Lung (tissue), 12 donors: ENCODE measurements around the gene CMTM5. TPM values are rescaled to one million over a fixed set of nuclear protein-coding genes. Genes with fewer than 3 reads are reported as not detected.

ENCODE experiments used
- ATAC-seq: fragments of 200-7000 bp; cut with Tn5 transposase; one replicate; pipeline ENCODE4 v1.9.1; 2020; ENCODE audit warnings: moderate number of reproducible peaks; ENCODE audit not compliant: insufficient read depth, low FRiP score
- DNase-seq, 3 donors: peaks; one replicate each; pipeline ENCODE4 v3.0.0-alpha.2; 2013 to 2017
- H3K27ac ChIP-seq, 2 donors: one replicate each; pipeline ENCODE4 v1.5.1; 2013; ENCODE audit warnings: mild to moderate bottlenecking in 2 of 2, moderate library complexity in 2 of 2, control low read depth in 1 of 2, inconsistent platforms in 1 of 2, low read depth in 1 of 2, low read length in 1 of 2
- H3K27me3 ChIP-seq, 3 donors: one replicate each; pipeline ENCODE4 v1.5.1; 2013; ENCODE audit warnings: low read length in 2 of 3; ENCODE audit not compliant: control insufficient read depth in 3 of 3, insufficient read depth in 3 of 3
- H3K36me3 ChIP-seq, 4 donors: one replicate each; pipeline ENCODE4 v1.5.1; 2013; ENCODE audit warnings: low read length in 4 of 4, mild to moderate bottlenecking in 1 of 4, moderate library complexity in 1 of 4; ENCODE audit not compliant: control insufficient read depth in 4 of 4, insufficient read depth in 4 of 4
- H3K4me1 ChIP-seq, 5 donors: one replicate each; pipeline ENCODE4 v1.5.1; 2013; ENCODE audit warnings: low read length in 5 of 5, mild to moderate bottlenecking in 2 of 5, moderate library complexity in 1 of 5; ENCODE audit not compliant: control insufficient read depth in 5 of 5, insufficient read depth in 5 of 5
- H3K4me3 ChIP-seq: one replicate; pipeline ENCODE4 v1.5.1; 2013; ENCODE audit warnings: mild to moderate bottlenecking, control low read depth, moderate library complexity
- H3K9ac ChIP-seq, 2 donors: one replicate each; pipeline ENCODE4 v1.5.1; 2013; ENCODE audit warnings: low read length in 2 of 2, control low read depth in 1 of 2; ENCODE audit not compliant: insufficient read depth in 1 of 2
- H3K9me3 ChIP-seq, 4 donors: one replicate each; pipeline ENCODE4 v1.5.1; 2013; ENCODE audit warnings: low read length in 3 of 4, mild to moderate bottlenecking in 1 of 4, moderate library complexity in 1 of 4; ENCODE audit not compliant: control insufficient read depth in 4 of 4, insufficient read depth in 3 of 4
- CTCF ChIP-seq: IDR thresholded peaks from 2 replicates; pipeline ENCODE4 v1.5.1; 2012; ENCODE audit warnings: mild to moderate bottlenecking; ENCODE audit errors: control extremely low read depth, extremely low read depth
- WGBS, 2 donors: extraction: QIAGEN DNeasy Blood & Tissue Kit; methylation state at CpG; one replicate each; pipeline ENCODE4 v1.1.7; 2013; 5-methylcytosine and 5-hydroxymethylcytosine counted together
- polyA plus RNA-seq, 2 donors: library from polyadenylated mRNA; stranded (reverse); fragments of 200-250 nt; gene quantifications; one replicate each; pipeline ENCODE4 v1.2.1, GENCODE V29; 2013
- total RNA-seq, 2 donors: library from RNA; depleted of rRNA in 1 of 2; stranded (reverse); fragments of >200 nt in 1 of 2; gene quantifications; one replicate each; pipeline ENCODE4 v1.2.1, GENCODE V29; 2014 to 2021
- donor health status: control.
- donor health status: control.
- donor health status: Bipolar disorder and iron deficiency.
- donor health status: healthy.
- donor health status: DM: yes; HTN: yes; CAD: no.

CMTM5 gene
- total and polyA plus RNA-seq, 4 donors, result 0.55 to 3.3 (median 1.4) TPM

- Histone ChIP-seq H3K27ac (no peak overlapping the region), H3K4me1 (peaks cover 0 to 5% (median 3%) of the 10 kb centered on the region in 5 donors), H3K4me3 (no peak overlapping the region), H3K9ac (no peak overlapping the region), H3K9me3 (no peaks in the 10 kb centered on the region), H3K27me3 (no peaks in the 10 kb centered on the region), H3K36me3 (peaks cover 0 to 4% (median under 1%) of the 10 kb centered on the region in 4 donors)
- ATAC-seq, result no peak
- no peak for DNase-seq
- TF ChIP-seq CTCF, result no peak
- 89 to 93% methylated on average over 25 to 27 of the region's 27 CpGs for WGBS, 2 donors
These were observed 30.0 kb upstream of the CMTM5 start for GRCh38 chr14:23346693-23347405.

- WGBS, 2 donors, result 95 to 97% methylated on average over 19 of the region's 19 CpGs
- peaks cover 0 to 10% (median 6%) of the 10 kb centered on the region in 5 donors for H3K4me1 ChIP-seq
- DNase-seq (no peak), ATAC-seq (no peak)
- no peak overlapping the region for H3K4me3 ChIP-seq
- no peak for TF ChIP-seq CTCF
- no peaks in the 10 kb centered on the region for H3K9me3 ChIP-seq
- peaks cover 0 to 4% (median under 1%) of the 10 kb centered on the region in 4 donors for H3K36me3 ChIP-seq
- H3K9ac ChIP-seq, result no peak overlapping the region
- H3K27ac ChIP-seq, result no peak overlapping the region
- no peaks in the 10 kb centered on the region for H3K27me3 ChIP-seq
These were observed 29.2 kb upstream of the CMTM5 start for GRCh38 chr14:23347406-23348296.

- Histone ChIP-seq H3K4me1 (peaks cover 0 to 10% (median 6%) of the 10 kb centered on the region in 5 donors), H3K27ac (no peak overlapping the region), H3K9ac (no peak overlapping the region), H3K36me3 (peaks cover 0 to 4% (median under 1%) of the 10 kb centered on the region in 4 donors), H3K9me3 (no peaks in the 10 kb centered on the region), H3K4me3 (no peak overlapping the region), H3K27me3 (no peaks in the 10 kb centered on the region)
- ATAC-seq (no peak), DNase-seq (no peak)
- WGBS, 2 donors, result 86 to 92% methylated on average over 6 of the region's 6 CpGs
- no peak for TF ChIP-seq CTCF
These were observed 28.6 kb upstream of the CMTM5 start for GRCh38 chr14:23348297-23348655.
